SIG-M5 treated with dmso at 0.1 percent for 504 hours (cell line): Measurements from ENCODE around the gene STIM1.
"Not testable (repeated sequence)": the region's sequence is repeated elsewhere in the genome, so short reads cannot be mapped to it uniquely, and the experiment has no call there.

Experiments used
- DNase-seq: peaks from one replicate; lab custom pipeline; 2025; ENCODE audit not compliant: unreplicated experiment; lab: John Stamatoyannopoulos, UW

The STIM1 gene

GRCh38 chr11:3879967-3880542, 24.6 kb downstream of the STIM1 start:
- DNase-seq = no peak

GRCh38 chr11:3880724-3881123, 25.3 kb downstream of the STIM1 start:
- no peak for DNase-seq

GRCh38 chr11:3882655-3883054, 27.2 kb downstream of the STIM1 start:
- no peak for DNase-seq

GRCh38 chr11:3885855-3886254, 30.4 kb downstream of the STIM1 start:
- no peak for DNase-seq

- no peak for DNase-seq
These were observed 31.5 kb downstream of the STIM1 start for GRCh38 chr11:3886985-3887384.

GRCh38 chr11:3888876-3889275, 33.4 kb downstream of the STIM1 start:
- no peak for DNase-seq

GRCh38 chr11:3890014-3890413, 34.5 kb downstream of the STIM1 start:
- DNase-seq = no peak

GRCh38 chr11:3890806-3891205, 35.3 kb downstream of the STIM1 start:
- no peak for DNase-seq

GRCh38 chr11:3891751-3892150, 36.3 kb downstream of the STIM1 start:
- DNase-seq = no peak

GRCh38 chr11:3892156-3892555, 36.7 kb downstream of the STIM1 start:
- no peak for DNase-seq

- no peak for DNase-seq
These were observed 37.8 kb downstream of the STIM1 start for GRCh38 chr11:3893311-3893710.

- peak; percentile 98 for DNase-seq
These were observed 38.8 kb downstream of the STIM1 start for GRCh38 chr11:3894128-3894731.

- DNase-seq = peak; percentile 20
These were observed 41.2 kb downstream of the STIM1 start for GRCh38 chr11:3896644-3897043.

GRCh38 chr11:3900230-3900629, 44.8 kb downstream of the STIM1 start:
- DNase-seq = not testable (repeated sequence)

- DNase-seq = no peak
These were observed 46.0 kb downstream of the STIM1 start for GRCh38 chr11:3901249-3902025.

GRCh38 chr11:3902441-3902840, 47.0 kb downstream of the STIM1 start:
- no peak for DNase-seq

GRCh38 chr11:3903207-3903896, 47.9 kb downstream of the STIM1 start:
- no peak for DNase-seq

GRCh38 chr11:3904228-3904627, 48.8 kb downstream of the STIM1 start:
- DNase-seq = no peak

- DNase-seq = peak; percentile 80
These were observed 49.9 kb downstream of the STIM1 start for GRCh38 chr11:3905080-3905953.

- no peak for DNase-seq
These were observed 50.7 kb downstream of the STIM1 start for GRCh38 chr11:3906166-3906565.

- no peak for DNase-seq
These were observed 52.1 kb downstream of the STIM1 start for GRCh38 chr11:3907590-3907989.
